Measurements from ENCODE around the gene NCAPG2. TPM values are rescaled to one million over a fixed set of nuclear protein-coding genes. Genes with fewer than 3 reads are reported as not detected.

NCAPG2 gene
- total RNA-seq, 1 donor from 2014 or later, result 8.2 TPM

DNA sequence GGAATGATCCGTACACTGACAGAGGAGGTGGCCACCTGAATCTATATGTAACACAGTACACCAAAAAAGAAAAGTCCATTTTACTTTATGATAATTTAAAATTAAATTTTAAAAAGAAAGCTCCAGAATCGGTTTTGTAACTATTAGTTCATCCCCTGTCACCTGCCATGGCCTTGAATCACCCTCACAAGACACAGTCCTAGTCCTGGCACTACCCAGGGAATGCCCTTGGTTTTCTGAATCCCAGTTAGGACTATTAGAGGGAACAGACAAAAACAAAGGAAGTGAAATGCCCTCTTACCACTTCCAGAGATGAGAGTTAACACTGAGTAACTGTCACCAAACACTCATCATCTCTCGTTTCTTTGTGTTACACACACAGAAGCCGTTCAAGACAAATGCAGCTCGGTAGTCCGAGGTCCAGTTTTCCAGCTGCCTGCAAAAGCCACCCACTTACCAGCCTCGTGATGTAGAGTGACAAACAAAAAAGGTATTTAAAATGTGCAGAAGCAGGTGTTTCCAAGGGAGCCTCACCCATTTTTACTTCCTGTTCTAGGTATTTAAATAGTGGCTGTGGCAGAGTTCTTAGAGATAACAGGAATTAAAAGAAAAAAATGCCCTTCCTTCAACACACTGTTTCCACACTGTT lies 123.0 kb downstream of the NCAPG2 start:
- ChIA-PET POLR2A (no interaction called here), CTCF (no interaction called here)
- no peak for ATAC-seq (ENCODE audit: low read depth)
- Mint-ChIP-seq H3K4me1 (peaks cover 19% of the 10 kb centered on the region), H3K9me3 (peaks cover 18% of the 10 kb centered on the region), H3K27ac (no peak overlapping the region), H3K4me3 (no peak overlapping the region), H3K36me3 (ENCODE audit: low read depth) (peaks cover 2% of the 10 kb centered on the region), H3K27me3 (peaks cover 43% of the 10 kb centered on the region)
- DNase-seq, result no peak
- intact Hi-C loops (cut with micrococcal nuclease), result no loop called here
- TF ChIP-seq, protein P1, sequence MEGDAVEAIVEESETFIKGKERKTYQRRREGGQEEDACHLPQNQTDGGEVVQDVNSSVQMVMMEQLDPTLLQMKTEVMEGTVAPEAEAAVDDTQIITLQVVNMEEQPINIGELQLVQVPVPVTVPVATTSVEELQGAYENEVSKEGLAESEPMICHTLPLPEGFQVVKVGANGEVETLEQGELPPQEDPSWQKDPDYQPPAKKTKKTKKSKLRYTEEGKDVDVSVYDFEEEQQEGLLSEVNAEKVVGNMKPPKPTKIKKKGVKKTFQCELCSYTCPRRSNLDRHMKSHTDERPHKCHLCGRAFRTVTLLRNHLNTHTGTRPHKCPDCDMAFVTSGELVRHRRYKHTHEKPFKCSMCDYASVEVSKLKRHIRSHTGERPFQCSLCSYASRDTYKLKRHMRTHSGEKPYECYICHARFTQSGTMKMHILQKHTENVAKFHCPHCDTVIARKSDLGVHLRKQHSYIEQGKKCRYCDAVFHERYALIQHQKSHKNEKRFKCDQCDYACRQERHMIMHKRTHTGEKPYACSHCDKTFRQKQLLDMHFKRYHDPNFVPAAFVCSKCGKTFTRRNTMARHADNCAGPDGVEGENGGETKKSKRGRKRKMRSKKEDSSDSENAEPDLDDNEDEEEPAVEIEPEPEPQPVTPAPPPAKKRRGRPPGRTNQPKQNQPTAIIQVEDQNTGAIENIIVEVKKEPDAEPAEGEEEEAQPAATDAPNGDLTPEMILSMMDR (IDR thresholded peaks at IDR 0.05), result no peak

Other genes with a start within 250 kb of the NCAPG2 start
- 1.6 and 1.8 TPM in 2 replicates for gene PTPRN2, start 117.0 kb downstream of the NCAPG2 start, total RNA-seq
- 20.3 and 21.3 TPM in 2 replicates for gene ESYT2, start 124.7 kb upstream of the NCAPG2 start, total RNA-seq
- gene DYNC2I1, start 151.8 kb upstream of the NCAPG2 start, total RNA-seq, result 10.7 and 15.2 TPM in 2 replicates